ENCODE data around the gene PLXNA2.

DNA sequence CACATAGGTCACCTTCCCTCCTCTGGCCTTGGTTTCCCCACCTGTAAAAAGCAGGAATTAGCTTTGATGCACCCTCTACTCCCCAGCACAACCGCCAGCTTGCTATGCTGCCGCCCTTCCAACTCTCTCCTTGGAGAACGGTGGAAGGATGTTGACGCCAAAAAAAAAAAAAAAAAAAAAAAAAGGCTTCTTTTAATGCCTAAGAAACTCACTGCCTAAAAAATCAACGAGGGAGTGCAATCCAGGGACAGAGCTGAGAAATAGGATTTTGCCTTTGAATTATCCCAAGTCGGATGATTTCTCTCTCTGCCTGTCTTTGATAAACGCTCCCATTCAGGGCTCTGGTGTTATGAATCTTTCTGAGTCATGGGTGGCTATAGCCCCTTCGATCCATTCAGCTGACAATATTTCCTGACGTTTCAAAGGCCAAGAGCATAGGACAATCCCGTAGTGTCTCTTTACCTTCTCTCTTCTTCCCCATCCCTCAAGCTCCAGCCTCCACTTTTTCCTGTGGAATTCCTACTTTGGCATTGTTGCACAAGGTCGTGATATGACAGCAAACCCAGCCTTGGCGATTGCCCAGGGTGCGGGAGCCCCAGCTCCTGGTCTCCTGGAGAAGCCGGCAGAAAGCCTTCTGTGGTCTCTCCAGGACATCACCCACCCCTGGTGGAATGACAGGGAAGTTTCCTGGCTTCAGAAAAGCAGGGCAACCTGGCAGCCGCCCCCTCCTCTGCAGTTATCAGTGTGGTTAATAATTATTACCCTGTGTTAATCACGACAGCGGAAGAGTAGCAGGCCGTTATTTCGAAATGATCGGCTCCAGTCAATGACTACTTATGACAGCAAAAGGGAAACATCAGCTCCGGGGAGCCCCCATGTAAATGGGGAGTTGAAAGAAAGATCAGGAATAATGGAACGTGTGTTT lies 8.0 kb upstream of the PLXNA2 start:
- TF ChIP-seq CTCF (CRISPR knock-in tag; IDR thresholded peaks at IDR 0.05) (peak; percentile 51), CBFB (CRISPR knock-in tag; IDR thresholded peaks at IDR 0.05) (no peak), ZFX (CRISPR knock-in tag; IDR thresholded peaks at IDR 0.05; ENCODE audit: low read depth) (no peak), YY1 (IDR thresholded peaks at IDR 0.05; ENCODE audit: insufficient read depth, insufficient replicate concordance, low read depth, low read length) (no peak), POLR2A (IDR thresholded peaks at IDR 0.05; ENCODE audit: insufficient read depth in 1 of 2, low read depth in 2 of 2, low read length in 2 of 2) (no peak), EZH2 (conservative IDR thresholded peaks at IDR 0.05; ENCODE audit: low read depth, low read length) (no peak), BHLHE40 (IDR thresholded peaks at IDR 0.05; ENCODE audit: low read length) (no peak), RNF219 (CRISPR knock-in tag; IDR thresholded peaks at IDR 0.05) (no peak), SP1 (IDR thresholded peaks at IDR 0.05) (no peak), SP1 (CRISPR knock-in tag; IDR thresholded peaks at IDR 0.05) (no peak), SIN3A (IDR thresholded peaks at IDR 0.05; ENCODE audit: borderline replicate concordance, low read depth, low read length) (no peak), RAD21 (CRISPR knock-in tag; IDR thresholded peaks at IDR 0.05) (peak; percentile 33; the same call in 1 of the 2 replicates)
- TF ChIP-seq, protein P1, sequence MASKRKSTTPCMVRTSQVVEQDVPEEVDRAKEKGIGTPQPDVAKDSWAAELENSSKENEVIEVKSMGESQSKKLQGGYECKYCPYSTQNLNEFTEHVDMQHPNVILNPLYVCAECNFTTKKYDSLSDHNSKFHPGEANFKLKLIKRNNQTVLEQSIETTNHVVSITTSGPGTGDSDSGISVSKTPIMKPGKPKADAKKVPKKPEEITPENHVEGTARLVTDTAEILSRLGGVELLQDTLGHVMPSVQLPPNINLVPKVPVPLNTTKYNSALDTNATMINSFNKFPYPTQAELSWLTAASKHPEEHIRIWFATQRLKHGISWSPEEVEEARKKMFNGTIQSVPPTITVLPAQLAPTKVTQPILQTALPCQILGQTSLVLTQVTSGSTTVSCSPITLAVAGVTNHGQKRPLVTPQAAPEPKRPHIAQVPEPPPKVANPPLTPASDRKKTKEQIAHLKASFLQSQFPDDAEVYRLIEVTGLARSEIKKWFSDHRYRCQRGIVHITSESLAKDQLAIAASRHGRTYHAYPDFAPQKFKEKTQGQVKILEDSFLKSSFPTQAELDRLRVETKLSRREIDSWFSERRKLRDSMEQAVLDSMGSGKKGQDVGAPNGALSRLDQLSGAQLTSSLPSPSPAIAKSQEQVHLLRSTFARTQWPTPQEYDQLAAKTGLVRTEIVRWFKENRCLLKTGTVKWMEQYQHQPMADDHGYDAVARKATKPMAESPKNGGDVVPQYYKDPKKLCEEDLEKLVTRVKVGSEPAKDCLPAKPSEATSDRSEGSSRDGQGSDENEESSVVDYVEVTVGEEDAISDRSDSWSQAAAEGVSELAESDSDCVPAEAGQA (IDR thresholded peaks at IDR 0.05; ENCODE audit: low read depth): no peak
- TF ChIP-seq, protein P1 (CRISPR knock-in tag; IDR thresholded peaks at IDR 0.05; ENCODE audit: borderline replicate concordance): no peak
- TF ChIP-seq, protein P2, sequence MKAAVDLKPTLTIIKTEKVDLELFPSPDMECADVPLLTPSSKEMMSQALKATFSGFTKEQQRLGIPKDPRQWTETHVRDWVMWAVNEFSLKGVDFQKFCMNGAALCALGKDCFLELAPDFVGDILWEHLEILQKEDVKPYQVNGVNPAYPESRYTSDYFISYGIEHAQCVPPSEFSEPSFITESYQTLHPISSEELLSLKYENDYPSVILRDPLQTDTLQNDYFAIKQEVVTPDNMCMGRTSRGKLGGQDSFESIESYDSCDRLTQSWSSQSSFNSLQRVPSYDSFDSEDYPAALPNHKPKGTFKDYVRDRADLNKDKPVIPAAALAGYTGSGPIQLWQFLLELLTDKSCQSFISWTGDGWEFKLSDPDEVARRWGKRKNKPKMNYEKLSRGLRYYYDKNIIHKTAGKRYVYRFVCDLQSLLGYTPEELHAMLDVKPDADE (CRISPR knock-in tag; IDR thresholded peaks at IDR 0.05): no peak

All from HepG2 (cell line).